HepG2 (cell line): ENCODE measurements around the gene IQCH. TPM values are rescaled to one million over a fixed set of nuclear protein-coding genes. Genes with fewer than 3 reads are reported as not detected.
A peak's percentile ranks its signal among the peaks of the same experiment; 100 is the strongest.

Experiments
- ATF3 ChIP-seq: sonication (generic); formaldehyde crosslinking; IDR thresholded peaks from 2 replicates; pipeline ENCODE4 v1.4.0; 2020; ENCODE audit warnings: missing genetic modification reagents
- FOXP1 ChIP-seq, 2 experiments: fragments of 450-650 bp in 1 of 2; IDR thresholded peaks; 2 replicates each; pipeline ENCODE4 v1.6.1; 2017 to 2018; ENCODE audit warnings: antibody characterized with exemption in 1 of 2
- HDAC1 ChIP-seq: sonication (generic); formaldehyde crosslinking; IDR thresholded peaks from 2 replicates; pipeline ENCODE4 v1.5.1; 2020; ENCODE audit warnings: mild to moderate bottlenecking, missing genetic modification reagents
- MLXIP ChIP-seq: sonication (generic); formaldehyde crosslinking; IDR thresholded peaks from 2 replicates; pipeline ENCODE4 v1.9.0; 2021; ENCODE audit warnings: missing genetic modification reagents, borderline replicate concordance
- PPARG ChIP-seq: conservative IDR thresholded peaks from 2 replicates; pipeline ENCODE4 v1.6.1; 2016; ENCODE audit warnings: missing biosample characterization, missing genetic modification reagents
- SKI ChIP-seq: fragments of 450-650 bp; IDR thresholded peaks from one replicate; pipeline ENCODE4 v1.6.1; 2018; ENCODE audit warnings: mild to moderate bottlenecking; ENCODE audit not compliant: partially characterized antibody
- SP4 ChIP-seq: sonication (generic); formaldehyde crosslinking; IDR thresholded peaks from 2 replicates; pipeline ENCODE4 v1.8.1; 2023; ENCODE audit warnings: mild to moderate bottlenecking, missing genetic modification reagents
- THAP11 ChIP-seq: IDR thresholded peaks from 2 replicates; pipeline ENCODE4 v1.6.1; 2016; ENCODE audit warnings: missing biosample characterization, missing genetic modification reagents
- ZBTB46 ChIP-seq: sonication (generic); formaldehyde crosslinking; IDR thresholded peaks from 2 replicates; pipeline ENCODE4 v1.4.0; 2020; ENCODE audit warnings: mild to moderate bottlenecking, missing genetic modification reagents, borderline replicate concordance
- ZBTB7A ChIP-seq: sonication (generic); formaldehyde crosslinking; IDR thresholded peaks from 2 replicates; pipeline ENCODE4 v1.8.0; 2022; ENCODE audit warnings: mild to moderate bottlenecking, missing genetic modification reagents
- ZFP36 ChIP-seq: fragments of 150-350 bp; IDR thresholded peaks from 2 replicates; pipeline ENCODE4 v1.6.1; 2018; ENCODE audit warnings: borderline replicate concordance, low read length, low read depth; ENCODE audit not compliant: partially characterized antibody
- ZNF263 ChIP-seq: sonication (generic); formaldehyde crosslinking; IDR thresholded peaks from 2 replicates; pipeline ENCODE4 v1.4.0; 2020; ENCODE audit warnings: missing genetic modification reagents
- ZNF460 ChIP-seq: sonication (generic); formaldehyde crosslinking; IDR thresholded peaks from 2 replicates; pipeline ENCODE4 v1.5.1; 2020; ENCODE audit warnings: missing genetic modification reagents, mild to moderate bottlenecking, borderline replicate concordance
- ZNF660 ChIP-seq: sonication (generic); formaldehyde crosslinking; IDR thresholded peaks from 2 replicates; pipeline ENCODE4 v1.5.1; 2020; ENCODE audit warnings: mild to moderate bottlenecking, low read depth, missing genetic modification reagents, borderline replicate concordance
- polyA plus RNA-seq, 8 experiments: library from polyadenylated mRNA; depleted of rRNA in 3 of 8; stranded (reverse) in 7 of 8; unstranded in 1 of 8; fragments of >200 nt; fragmentation: Illumina TruSeq in 4 of 8; extraction: Trizol in 4 of 8; gene quantifications; 2 replicates each; pipeline versions ENCODE4 v1.2.1 to v1.2.3, GENCODE V29; 2011 to 2016; ENCODE audit warnings: low read depth in 4 of 8, missing spikeins in 1 of 8, mixed read lengths in 1 of 8; ENCODE audit not compliant: insufficient read depth in 1 of 8
- total RNA-seq, 5 experiments: library from RNA; depleted of rRNA; stranded (reverse); fragments of >200 nt; fragmentation: Illumina TruSeq; extraction: Trizol; gene quantifications; 2 replicates each; pipeline ENCODE4 v1.2.3, GENCODE V29; 2016; ENCODE audit warnings: low read depth in 1 of 5
- TF ChIP-seq, protein P1 (sequence below): sonication (generic); formaldehyde crosslinking; IDR thresholded peaks from 2 replicates; pipeline ENCODE4 v1.4.0; 2020; ENCODE audit warnings: missing genetic modification reagents
- TF ChIP-seq, protein P2 (sequence below): sonication (generic); formaldehyde crosslinking; IDR thresholded peaks from 2 replicates; pipeline ENCODE4 v1.4.0; 2020; ENCODE audit warnings: missing genetic modification reagents, mild to moderate bottlenecking, borderline replicate concordance

The IQCH gene
- total and polyA plus RNA-seq, 2 of the 13 experiments (the other 11 are each of a cell fraction or from before 2014, with no cell fraction given): 0.16 to 0.55 TPM

DNA sequence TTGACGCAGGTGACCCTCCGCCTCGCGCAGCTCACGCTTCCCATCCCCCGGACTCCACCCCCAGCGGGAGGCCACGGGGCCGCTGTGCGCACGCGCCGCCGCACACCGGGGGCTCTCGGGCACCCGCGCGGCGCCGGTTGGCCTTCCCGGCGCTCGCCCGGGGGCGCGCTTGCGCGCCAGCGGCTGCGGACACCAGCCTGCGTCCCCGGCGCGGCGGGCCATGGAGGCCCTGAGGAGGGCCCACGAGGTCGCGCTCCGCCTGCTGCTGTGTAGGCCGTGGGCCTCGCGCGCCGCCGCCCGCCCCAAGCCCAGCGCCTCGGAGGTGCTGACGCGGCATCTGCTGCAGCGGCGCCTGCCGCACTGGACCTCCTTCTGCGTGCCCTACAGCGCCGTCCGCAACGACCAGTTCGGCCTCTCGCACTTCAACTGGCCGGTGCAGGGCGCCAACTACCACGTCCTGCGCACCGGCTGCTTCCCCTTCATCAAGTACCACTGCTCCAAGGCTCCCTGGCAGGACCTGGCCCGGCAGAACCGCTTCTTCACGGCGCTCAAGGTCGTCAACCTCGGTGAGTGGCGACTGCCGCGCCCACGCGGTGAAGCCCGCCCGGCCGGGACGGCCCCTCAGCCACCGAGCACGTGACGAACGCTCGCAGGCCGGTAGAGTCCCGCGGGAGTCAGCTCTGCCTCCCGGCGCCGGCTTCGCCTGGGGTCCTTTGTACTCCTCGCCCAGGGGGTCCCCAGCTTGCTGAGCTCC is 266.6 kb downstream of the IQCH start, which contains the start of gene C15orf61 (continued):
- TF ChIP-seq HDAC1 (CRISPR knock-in tag) (peak; percentile 75), ZBTB46 (no peak), THAP11 (CRISPR knock-in tag) (peak; percentile 43; the same call in 1 of the 2 replicates), MLXIP (peak; percentile 87), SKI (peak; percentile 35), PPARG (CRISPR knock-in tag) (no peak), ZNF660 (CRISPR knock-in tag) (no peak), ZBTB7A (CRISPR knock-in tag) (no peak; the same call in 1 of the 2 replicates), ZFP36 (no peak), ATF3 (CRISPR knock-in tag) (peak; percentile 22; the same call in 1 of the 2 replicates), ZNF460 (CRISPR knock-in tag) (no peak; the same call in 1 of the 2 replicates), FOXP1 (IDR thresholded peaks at IDR 0.05) (no peak), FOXP1 (CRISPR knock-in tag; IDR thresholded peaks at IDR 0.05) (no peak), ZNF263 (CRISPR knock-in tag) (peak; percentile 57; the same call in 1 of the 2 replicates), SP4 (CRISPR knock-in tag) (peak; percentile 79)
- TF ChIP-seq, protein P1, sequence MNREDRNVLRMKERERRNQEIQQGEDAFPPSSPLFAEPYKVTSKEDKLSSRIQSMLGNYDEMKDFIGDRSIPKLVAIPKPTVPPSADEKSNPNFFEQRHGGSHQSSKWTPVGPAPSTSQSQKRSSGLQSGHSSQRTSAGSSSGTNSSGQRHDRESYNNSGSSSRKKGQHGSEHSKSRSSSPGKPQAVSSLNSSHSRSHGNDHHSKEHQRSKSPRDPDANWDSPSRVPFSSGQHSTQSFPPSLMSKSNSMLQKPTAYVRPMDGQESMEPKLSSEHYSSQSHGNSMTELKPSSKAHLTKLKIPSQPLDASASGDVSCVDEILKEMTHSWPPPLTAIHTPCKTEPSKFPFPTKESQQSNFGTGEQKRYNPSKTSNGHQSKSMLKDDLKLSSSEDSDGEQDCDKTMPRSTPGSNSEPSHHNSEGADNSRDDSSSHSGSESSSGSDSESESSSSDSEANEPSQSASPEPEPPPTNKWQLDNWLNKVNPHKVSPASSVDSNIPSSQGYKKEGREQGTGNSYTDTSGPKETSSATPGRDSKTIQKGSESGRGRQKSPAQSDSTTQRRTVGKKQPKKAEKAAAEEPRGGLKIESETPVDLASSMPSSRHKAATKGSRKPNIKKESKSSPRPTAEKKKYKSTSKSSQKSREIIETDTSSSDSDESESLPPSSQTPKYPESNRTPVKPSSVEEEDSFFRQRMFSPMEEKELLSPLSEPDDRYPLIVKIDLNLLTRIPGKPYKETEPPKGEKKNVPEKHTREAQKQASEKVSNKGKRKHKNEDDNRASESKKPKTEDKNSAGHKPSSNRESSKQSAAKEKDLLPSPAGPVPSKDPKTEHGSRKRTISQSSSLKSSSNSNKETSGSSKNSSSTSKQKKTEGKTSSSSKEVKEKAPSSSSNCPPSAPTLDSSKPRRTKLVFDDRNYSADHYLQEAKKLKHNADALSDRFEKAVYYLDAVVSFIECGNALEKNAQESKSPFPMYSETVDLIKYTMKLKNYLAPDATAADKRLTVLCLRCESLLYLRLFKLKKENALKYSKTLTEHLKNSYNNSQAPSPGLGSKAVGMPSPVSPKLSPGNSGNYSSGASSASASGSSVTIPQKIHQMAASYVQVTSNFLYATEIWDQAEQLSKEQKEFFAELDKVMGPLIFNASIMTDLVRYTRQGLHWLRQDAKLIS: no peak
- TF ChIP-seq, protein P2, sequence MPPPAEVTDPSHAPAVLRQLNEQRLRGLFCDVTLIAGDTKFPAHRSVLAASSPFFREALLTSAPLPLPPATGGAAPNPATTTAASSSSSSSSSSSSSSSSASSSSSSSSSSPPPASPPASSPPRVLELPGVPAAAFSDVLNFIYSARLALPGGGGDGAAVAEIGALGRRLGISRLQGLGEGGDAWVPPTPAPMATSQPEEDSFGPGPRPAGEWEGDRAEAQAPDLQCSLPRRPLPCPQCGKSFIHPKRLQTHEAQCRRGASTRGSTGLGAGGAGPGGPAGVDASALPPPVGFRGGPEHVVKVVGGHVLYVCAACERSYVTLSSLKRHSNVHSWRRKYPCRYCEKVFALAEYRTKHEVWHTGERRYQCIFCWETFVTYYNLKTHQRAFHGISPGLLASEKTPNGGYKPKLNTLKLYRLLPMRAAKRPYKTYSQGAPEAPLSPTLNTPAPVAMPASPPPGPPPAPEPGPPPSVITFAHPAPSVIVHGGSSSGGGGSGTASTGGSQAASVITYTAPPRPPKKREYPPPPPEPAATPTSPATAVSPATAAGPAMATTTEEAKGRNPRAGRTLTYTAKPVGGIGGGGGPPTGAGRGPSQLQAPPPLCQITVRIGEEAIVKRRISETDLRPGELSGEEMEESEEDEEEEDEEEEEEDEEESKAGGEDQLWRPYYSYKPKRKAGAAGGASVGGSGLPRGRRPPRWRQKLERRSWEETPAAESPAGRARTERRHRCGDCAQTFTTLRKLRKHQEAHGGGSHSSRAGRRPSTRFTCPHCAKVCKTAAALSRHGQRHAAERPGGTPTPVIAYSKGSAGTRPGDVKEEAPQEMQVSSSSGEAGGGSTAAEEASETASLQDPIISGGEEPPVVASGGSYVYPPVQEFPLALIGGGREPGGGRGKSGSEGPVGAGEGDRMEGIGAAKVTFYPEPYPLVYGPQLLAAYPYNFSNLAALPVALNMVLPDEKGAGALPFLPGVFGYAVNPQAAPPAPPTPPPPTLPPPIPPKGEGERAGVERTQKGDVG (CRISPR knock-in tag): peak; percentile 71
